HEK293T (cell line): ENCODE results near the gene IFT81.

Source experiments
- CTCF ChIA-PET: fragments of 350-600 bp; formaldehyde crosslinking; extraction: SDS; loops from one replicate; lab custom pipeline; 2021; ENCODE audit warnings: antibody characterized with exemption, inconsistent platforms; lab: Yijun Ruan, JAX
- POLR2A ChIA-PET: fragments of 350-600 bp; formaldehyde crosslinking; extraction: SDS; loops from one replicate; lab custom pipeline; 2020; ENCODE audit warnings: antibody characterized with exemption, inconsistent platforms; lab: Yijun Ruan, JAX
- DNase-seq: peaks from one replicate; pipeline ENCODE4 v3.0.0; 2012; ENCODE audit warnings: mixed read lengths; ENCODE audit errors: extremely low spot score
- ARNT ChIP-seq: fragments of 450-650 bp; IDR thresholded peaks from 2 replicates; pipeline ENCODE4 v1.6.1; 2017; ENCODE audit warnings: mild to moderate bottlenecking
- BHLHE40 ChIP-seq: fragments of 450-650 bp; IDR thresholded peaks from 2 replicates; pipeline ENCODE4 v1.6.1; 2016; ENCODE audit warnings: mild to moderate bottlenecking, moderate library complexity, borderline replicate concordance
- CTBP1 ChIP-seq: fragments of 450-650 bp; IDR thresholded peaks from 2 replicates; pipeline ENCODE4 v1.6.1; 2016; ENCODE audit warnings: borderline replicate concordance
- ELF4 ChIP-seq: fragments of 450-650 bp; IDR thresholded peaks from 2 replicates; pipeline ENCODE4 v1.6.1; 2017; ENCODE audit warnings: antibody characterized with exemption
- FOXA1 ChIP-seq: fragments of 450-650 bp; IDR thresholded peaks from 2 replicates; pipeline ENCODE4 v1.6.1; 2016; ENCODE audit warnings: mild to moderate bottlenecking
- FOXK2 ChIP-seq: fragments of 450-650 bp; IDR thresholded peaks from 2 replicates; pipeline ENCODE4 v1.6.1; 2016; ENCODE audit warnings: mild to moderate bottlenecking
- FOXM1 ChIP-seq: fragments of 450-650 bp; IDR thresholded peaks from 2 replicates; pipeline ENCODE4 v1.6.1; 2017; ENCODE audit warnings: mild to moderate bottlenecking, borderline replicate concordance
- HDGF ChIP-seq: fragments of 450-650 bp; IDR thresholded peaks from 2 replicates; pipeline ENCODE4 v1.6.1; 2017; ENCODE audit warnings: antibody characterized with exemption, borderline replicate concordance
- L3MBTL2 ChIP-seq: fragments of 450-650 bp; conservative IDR thresholded peaks from 2 replicates; pipeline ENCODE4 v1.6.1; 2016; ENCODE audit warnings: mild to moderate bottlenecking
- LEF1 ChIP-seq: fragments of 450-650 bp; IDR thresholded peaks from 2 replicates; pipeline ENCODE4 v1.6.1; 2017; ENCODE audit warnings: mild to moderate bottlenecking, borderline replicate concordance
- NFRKB ChIP-seq: fragments of 450-650 bp; IDR thresholded peaks from 2 replicates; pipeline ENCODE4 v1.6.1; 2016; ENCODE audit warnings: mild to moderate bottlenecking, moderate library complexity
- PKNOX1 ChIP-seq: fragments of 450-650 bp; IDR thresholded peaks from 2 replicates; pipeline ENCODE4 v1.6.1; 2016
- SP1 ChIP-seq: fragments of 450-650 bp; IDR thresholded peaks from 2 replicates; pipeline ENCODE4 v1.6.1; 2017
- SUZ12 ChIP-seq: fragments of 450-650 bp; IDR thresholded peaks from 2 replicates; pipeline ENCODE4 v1.6.1; 2016; ENCODE audit warnings: mild to moderate bottlenecking
- TARDBP ChIP-seq: fragments of 450-650 bp; IDR thresholded peaks from 2 replicates; pipeline ENCODE4 v1.6.1; 2016
- ZNF384 ChIP-seq: fragments of 450-650 bp; IDR thresholded peaks from 2 replicates; pipeline ENCODE4 v1.6.1; 2016

The IFT81 gene

DNA sequence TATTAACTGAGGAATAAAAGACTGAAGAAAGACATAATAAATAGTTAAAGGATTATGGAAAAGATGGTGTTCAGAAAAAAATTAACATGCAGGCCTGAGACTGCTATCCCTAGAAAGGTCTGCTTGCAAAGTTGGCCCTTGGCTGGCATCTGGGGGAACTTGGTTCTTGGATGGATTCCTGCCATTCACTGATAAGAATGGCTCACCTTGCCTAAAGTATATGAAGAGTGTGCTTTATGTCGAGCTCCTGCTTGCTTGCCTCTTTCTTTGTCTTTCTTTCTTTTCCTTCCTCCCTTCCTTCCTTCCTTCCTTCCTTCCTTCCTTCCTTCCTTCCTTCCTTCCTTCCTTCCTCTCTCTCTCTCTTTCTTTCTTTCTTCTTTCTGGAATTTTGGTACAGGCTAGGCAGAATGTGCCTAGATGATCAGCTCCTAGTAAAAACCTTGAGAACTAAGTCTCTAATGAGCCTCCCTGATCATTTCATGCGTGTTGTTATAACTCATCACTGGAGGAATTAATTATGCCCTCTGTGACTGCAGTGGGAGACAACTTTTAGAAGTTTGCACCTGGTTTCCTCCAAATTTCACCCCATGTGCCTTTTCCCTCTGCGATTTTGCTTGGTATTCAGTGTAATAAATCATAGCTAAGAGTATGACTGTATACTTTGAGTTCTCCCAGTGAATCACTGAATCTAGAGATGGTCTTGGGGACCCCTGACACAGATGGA, 44.7 kb downstream of the IFT81 start:
- CTCF ChIA-PET: no interaction called here
- POLR2A ChIA-PET: no interaction called here
- DNase-seq: no peak
- TF ChIP-seq NFRKB: no peak
- no peak for TF ChIP-seq L3MBTL2
- no peak for TF ChIP-seq FOXK2
- 0 out of 2 replicates have a peak, but pooled peaks have one; percentile 1 for TF ChIP-seq PKNOX1

DNA sequence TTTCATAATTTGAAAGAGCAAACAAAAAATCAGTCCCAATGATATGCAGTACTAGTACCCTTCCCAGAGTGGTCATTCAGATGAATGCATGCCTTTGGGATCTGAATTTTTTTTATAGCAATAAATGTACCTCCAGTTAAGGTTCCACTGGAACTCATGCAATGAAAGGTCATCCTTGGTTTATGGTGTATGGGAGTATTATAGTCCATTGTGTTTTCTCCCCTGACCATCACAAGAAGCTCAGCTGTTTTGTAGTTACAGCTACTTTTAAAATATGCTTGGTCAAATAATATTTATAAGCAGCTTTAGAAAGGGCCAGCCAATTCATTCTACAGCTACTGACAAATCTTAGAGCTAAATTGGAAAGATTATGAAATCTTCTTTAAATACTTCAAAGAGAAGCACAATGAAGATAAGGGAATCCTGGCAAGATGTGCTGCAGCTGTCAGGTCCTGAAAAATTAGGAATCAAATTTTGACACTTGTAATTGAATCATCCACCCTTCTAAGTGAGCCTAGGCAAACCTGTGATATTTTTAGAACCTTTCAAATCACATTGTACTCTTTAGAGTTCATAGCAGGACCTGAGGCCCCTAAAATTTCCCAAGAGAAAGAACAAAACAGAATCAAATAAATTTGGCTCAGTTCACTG, 46.5 kb downstream of the IFT81 start:
- POLR2A ChIA-PET: no interaction called here

GRCh38 chr12:110171186-110171538, 47.0 kb downstream of the IFT81 start:
- CTCF ChIA-PET: interaction anchor here (0.5 kb wide), 1 partner anchor 17 kb away, joined by 3 read pairs; no protein-coding TSS in a partner anchor
- no peak for DNase-seq
- TF ChIP-seq PKNOX1: no peak
- TF ChIP-seq LEF1: no peak
- TF ChIP-seq HDGF: no peak
- no peak for TF ChIP-seq SUZ12
- POLR2A ChIA-PET: no interaction called here

More for the DNA sequence above, 46.5 kb downstream of the IFT81 start:
- CTCF ChIA-PET: interaction anchor here (0.5 to 0.7 kb wide), 2 partner anchors 12 to 17 kb away, joined by 3 to 4 read pairs; no protein-coding TSS in a partner anchor
- TF ChIP-seq ELF4 (no peak), CTBP1 (no peak), HDGF (no peak), NFRKB (no peak), LEF1 (no peak), PKNOX1 (no peak), FOXA1 (no peak), TARDBP (no peak), SUZ12 (no peak), FOXK2 (no peak), ZNF384 (no peak), FOXM1 (no peak), L3MBTL2 (no peak)
- DNase-seq: no peak

DNA sequence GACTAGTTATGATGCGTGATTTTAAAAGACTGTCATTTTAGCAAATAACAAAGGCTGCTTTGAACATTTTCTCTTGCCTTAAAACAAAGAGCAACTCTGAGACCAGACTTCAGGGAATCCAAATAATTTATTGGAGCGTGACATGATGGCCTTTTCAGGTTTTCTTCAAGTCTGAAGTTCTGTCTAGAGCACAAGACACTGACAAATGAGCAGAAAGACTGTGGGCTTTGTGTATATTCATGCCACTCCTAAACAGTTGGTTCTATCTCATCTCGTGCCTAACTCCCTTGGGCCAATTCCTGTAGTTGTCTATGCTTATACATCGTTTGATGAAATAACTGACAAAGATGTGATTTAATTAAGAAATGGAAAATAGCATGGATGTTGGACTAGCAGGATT, 47.5 kb downstream of the IFT81 start:
- DNase-seq: no peak
- ChIA-PET CTCF (no interaction called here), POLR2A (no interaction called here)
- TF ChIP-seq PKNOX1: no peak
- no peak for TF ChIP-seq TARDBP
- TF ChIP-seq SP1: no peak
- TF ChIP-seq BHLHE40: no peak
- no peak for TF ChIP-seq SUZ12
- no peak for TF ChIP-seq L3MBTL2
- no peak for TF ChIP-seq ARNT

DNA sequence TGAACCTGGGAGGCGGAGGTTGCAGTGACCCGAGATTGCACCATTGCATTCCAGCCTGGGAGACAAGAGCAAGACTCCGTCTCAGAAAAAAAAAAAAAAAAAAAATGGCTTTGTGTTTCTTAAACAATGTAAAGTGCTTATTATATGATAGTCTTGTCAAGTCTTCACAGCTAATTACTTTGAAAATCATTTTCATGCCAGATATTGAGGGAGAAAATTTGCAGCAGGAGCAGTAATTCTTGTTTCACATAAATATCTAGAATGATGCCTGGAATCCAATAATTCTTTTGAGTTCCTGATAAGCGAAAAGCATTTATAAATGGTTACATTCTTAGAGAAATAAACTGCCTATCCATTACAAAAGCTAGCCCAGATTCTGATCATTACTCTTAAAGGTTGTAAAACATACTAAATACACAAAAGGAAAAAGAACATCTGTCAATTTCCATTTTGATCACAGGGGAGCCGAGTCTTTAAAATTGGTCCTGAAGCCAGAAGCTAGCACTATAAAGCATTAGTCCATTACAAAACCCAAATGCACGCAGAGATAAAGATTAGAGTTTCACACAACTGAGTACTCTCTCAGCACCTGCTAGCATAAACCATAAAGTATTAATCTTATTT, 50.3 kb downstream of the IFT81 start:
- no peak for TF ChIP-seq FOXA1
- no peak for TF ChIP-seq FOXM1
- no peak for TF ChIP-seq ZNF384
- no peak for TF ChIP-seq LEF1
- TF ChIP-seq FOXK2: no peak
- no peak for TF ChIP-seq SUZ12
- TF ChIP-seq ARNT: no peak
- no peak for TF ChIP-seq L3MBTL2
- TF ChIP-seq ELF4: no peak
- no peak for TF ChIP-seq CTBP1
- TF ChIP-seq TARDBP: no peak
- no peak for TF ChIP-seq PKNOX1
- TF ChIP-seq BHLHE40: no peak
- no peak for TF ChIP-seq HDGF
- ChIA-PET CTCF (no interaction called here), POLR2A (no interaction called here)
- no peak for DNase-seq

DNA sequence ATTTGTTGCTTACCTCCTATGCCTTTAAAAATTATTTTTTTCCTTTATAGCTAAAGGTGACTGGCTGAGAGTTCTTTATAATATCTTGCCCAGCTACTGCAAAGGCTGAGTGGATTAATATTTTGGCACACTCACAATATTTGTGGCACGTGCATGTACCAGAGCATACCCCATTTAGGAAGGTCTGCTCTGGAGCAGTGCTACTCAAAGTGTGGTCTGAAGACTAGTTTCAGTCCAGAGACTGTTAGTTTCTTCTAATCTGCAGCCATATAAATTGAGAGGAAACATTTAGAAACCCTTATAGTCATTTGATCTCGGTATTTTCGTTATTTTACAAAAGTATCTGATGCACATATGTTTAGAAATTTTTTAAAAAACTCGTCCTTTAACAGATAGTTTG, 51.0 kb downstream of the IFT81 start:
- TF ChIP-seq BHLHE40 (no peak), NFRKB (no peak), TARDBP (no peak), HDGF (no peak), ELF4 (no peak), ZNF384 (no peak), SP1 (no peak), FOXK2 (no peak), ARNT (no peak), L3MBTL2 (no peak), CTBP1 (no peak), FOXA1 (no peak), SUZ12 (no peak), FOXM1 (no peak), LEF1 (no peak), PKNOX1 (no peak)
- POLR2A ChIA-PET: no interaction called here
- CTCF ChIA-PET: no interaction called here
- DNase-seq: no peak
